GM12875 (cell line): ENCODE data around the gene CDC123.
"Not testable (repeated sequence)": the region's sequence is repeated elsewhere in the genome, so short reads cannot be mapped to it uniquely, and the experiment has no call there.

ENCODE experiments used
- H3K4me3 ChIP-seq: one replicate; pipeline ENCODE4 v1.5.1; 2011; ENCODE audit warnings: low read depth, low read length, control low read depth
- CTCF ChIP-seq: IDR thresholded peaks from 2 replicates; pipeline ENCODE4 v1.5.1; 2011; ENCODE audit warnings: low read depth, mild to moderate bottlenecking, control low read depth, inconsistent platforms, low read length, moderate library complexity, borderline replicate concordance; ENCODE audit not compliant: insufficient read depth

CDC123 gene

GRCh38 chr10:12243864-12244620 lies 48.1 kb downstream of the CDC123 start:
- no peak overlapping the region for H3K4me3 ChIP-seq
- no peak for TF ChIP-seq CTCF

GRCh38 chr10:12250181-12250580 lies 54.2 kb downstream of the CDC123 start:
- no peak for TF ChIP-seq CTCF
- no peak overlapping the region for H3K4me3 ChIP-seq

GRCh38 chr10:12250702-12251101 lies 54.7 kb downstream of the CDC123 start:
- not testable (repeated sequence) for H3K4me3 ChIP-seq

- H3K4me3 ChIP-seq, result no peak overlapping the region
- TF ChIP-seq CTCF, result no peak
Observed at GRCh38 chr10:12251581-12251980, 55.6 kb downstream of the CDC123 start.

GRCh38 chr10:12252882-12253546 lies 57.0 kb downstream of the CDC123 start:
- TF ChIP-seq CTCF, result peak; percentile 69
- no peak overlapping the region for H3K4me3 ChIP-seq

GRCh38 chr10:12255048-12255447 lies 59.1 kb downstream of the CDC123 start:
- no peak for TF ChIP-seq CTCF
- H3K4me3 ChIP-seq, result no peak overlapping the region

- no peak for TF ChIP-seq CTCF
- no peak overlapping the region for H3K4me3 ChIP-seq
Observed at GRCh38 chr10:12259988-12260387, 64.0 kb downstream of the CDC123 start.
